Medulla oblongata (tissue), 1 donor: Measurements from ENCODE around the gene C12orf60.

ENCODE experiments used
- DNase-seq: peaks from one replicate; pipeline ENCODE4 v3.0.0-alpha.2; 2015; ENCODE audit errors: extremely low spot score

C12orf60 gene

GRCh38 chr12:14776236-14776961 lies 27.1 kb upstream of the C12orf60 start:
- peak; percentile 25 for DNase-seq

GRCh38 chr12:14777271-14777670 lies 26.2 kb upstream of the C12orf60 start:
- peak; percentile 18 for DNase-seq

- no peak for DNase-seq
Measured at GRCh38 chr12:14779834-14780233, 23.6 kb upstream of the C12orf60 start.

GRCh38 chr12:14780859-14781258 lies 22.6 kb upstream of the C12orf60 start:
- DNase-seq, result peak; percentile 20

- no peak for DNase-seq
Measured at GRCh38 chr12:14781563-14781962, 21.9 kb upstream of the C12orf60 start.

- no peak for DNase-seq
Measured at GRCh38 chr12:14782756-14783155, 20.7 kb upstream of the C12orf60 start.

GRCh38 chr12:14784471-14784870 lies 19.0 kb upstream of the C12orf60 start:
- peak; percentile 53 for DNase-seq

GRCh38 chr12:14785568-14785967 lies 17.9 kb upstream of the C12orf60 start:
- no peak for DNase-seq

GRCh38 chr12:14795028-14795448 lies 8.4 kb upstream of the C12orf60 start:
- DNase-seq, result no peak

GRCh38 chr12:14802247-14802646 lies 1.2 kb upstream of the C12orf60 start:
- no peak for DNase-seq

GRCh38 chr12:14802721-14803010 lies 804 bp upstream of the C12orf60 start:
- DNase-seq, result no peak

- no peak for DNase-seq
Measured at GRCh38 chr12:14803830-14804160, 325 bp downstream of the C12orf60 start.

- DNase-seq, result no peak
Measured at GRCh38 chr12:14810167-14810952, 6.9 kb downstream of the C12orf60 start.

GRCh38 chr12:14810953-14811483 lies 7.5 kb downstream of the C12orf60 start:
- no peak for DNase-seq

- DNase-seq, result no peak
Measured at GRCh38 chr12:14811486-14811885, 8.0 kb downstream of the C12orf60 start.

GRCh38 chr12:14814014-14814413 lies 10.5 kb downstream of the C12orf60 start, which contains the start of gene SMCO3:
TSS of gene SMCO3 (minus strand) at chr12:14814182. CDS start at chr12:14806680, 7,502 bp downstream.
- DNase-seq, result no peak

GRCh38 chr12:14824012-14824634 lies 20.7 kb downstream of the C12orf60 start:
- no peak for DNase-seq

- DNase-seq, result no peak
Measured at GRCh38 chr12:14825256-14825655, 21.8 kb downstream of the C12orf60 start.

- DNase-seq, result no peak
Measured at GRCh38 chr12:14826491-14826890, 23.0 kb downstream of the C12orf60 start.

GRCh38 chr12:14827043-14827442 lies 23.6 kb downstream of the C12orf60 start:
- no peak for DNase-seq

GRCh38 chr12:14828892-14829291 lies 25.4 kb downstream of the C12orf60 start:
- peak; percentile 29 for DNase-seq

GRCh38 chr12:14833336-14833735 lies 29.9 kb downstream of the C12orf60 start:
- DNase-seq, result no peak

GRCh38 chr12:14833952-14834351 lies 30.5 kb downstream of the C12orf60 start:
- no peak for DNase-seq
